ENCODE results near the gene FAM163A.
"Not testable (repeated sequence)": the region's sequence is repeated elsewhere in the genome, so short reads cannot be mapped to it uniquely, and the experiment has no call there.

Gene FAM163A

DNA sequence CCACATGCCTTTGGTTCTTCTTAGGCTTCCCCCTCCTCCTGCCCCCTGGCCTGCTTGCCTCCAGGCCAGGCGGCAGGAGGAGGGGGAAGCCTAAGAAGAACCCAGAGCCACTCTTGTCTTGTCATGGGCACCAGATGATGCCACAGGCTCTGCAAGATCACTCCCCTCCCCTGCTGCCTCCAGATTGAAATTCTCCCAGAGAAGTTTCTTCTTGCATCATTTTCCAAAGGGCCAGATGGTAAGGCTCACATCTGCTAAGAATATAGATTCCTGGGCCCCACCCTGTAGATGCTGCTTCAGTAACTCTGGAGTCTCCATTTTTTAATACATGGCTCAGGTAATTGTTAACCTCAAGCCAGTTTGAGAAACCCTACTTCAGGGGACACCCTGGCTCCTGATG, 60.8 kb downstream of the FAM163A start:
- Histone ChIP-seq H3K9ac (ENCODE audit: low read depth, low read length, poor library complexity, severe bottlenecking) (no peak overlapping the region), H3F3A (ENCODE audit: low read depth) (no peaks in the 10 kb centered on the region), H3K4me3 (ENCODE audit: low read length, poor library complexity, severe bottlenecking) (no peak overlapping the region), H4K20me1 (ENCODE audit: insufficient read depth, low read length, poor library complexity, severe bottlenecking) (no peaks in the 10 kb centered on the region), H3K9me3 (ENCODE audit: insufficient read depth, low read depth, low read length) (no peaks in the 10 kb centered on the region), H3K4me2 (ENCODE audit: low read depth, low read length, poor library complexity, severe bottlenecking) (no peak overlapping the region), H3K9me2 (replicated peaks; ENCODE audit: low read depth, low read length) (no peaks in the 10 kb centered on the region), H3K4me1 (ENCODE audit: insufficient read depth, low read length, poor library complexity, severe bottlenecking) (peaks cover 7% of the 10 kb centered on the region), H2AFZ (ENCODE audit: low read length) (no peak overlapping the region), H3K27me3 (ENCODE audit: insufficient read depth, low read length, poor library complexity, severe bottlenecking) (no peaks in the 10 kb centered on the region), H3K36me3 (ENCODE audit: insufficient read depth, low read length) (no peaks in the 10 kb centered on the region), H3K79me2 (ENCODE audit: insufficient read depth, low read length) (no peaks in the 10 kb centered on the region)
- TF ChIP-seq EZH2phosphoT487 (IDR thresholded peaks at IDR 0.05; ENCODE audit: borderline replicate concordance) (no peak), CTCF (conservative IDR thresholded peaks at IDR 0.05; ENCODE audit: low read length) (no peak)

GRCh38 chr1:179804417-179804816, 61.3 kb downstream of the FAM163A start:
- not testable (repeated sequence) for H3K36me3 ChIP-seq (ENCODE audit: insufficient read depth, low read length); H3K9me2 ChIP-seq (replicated peaks; ENCODE audit: low read depth, low read length); H3K79me2 ChIP-seq (ENCODE audit: insufficient read depth, low read length); H3K4me2 ChIP-seq (ENCODE audit: low read depth, low read length, poor library complexity, severe bottlenecking); H3K4me1 ChIP-seq (ENCODE audit: insufficient read depth, low read length, poor library complexity, severe bottlenecking); H4K20me1 ChIP-seq (ENCODE audit: insufficient read depth, low read length, poor library complexity, severe bottlenecking); H3K4me3 ChIP-seq (ENCODE audit: low read length, poor library complexity, severe bottlenecking); H3K9ac ChIP-seq (ENCODE audit: low read depth, low read length, poor library complexity, severe bottlenecking); H3K9me3 ChIP-seq (ENCODE audit: insufficient read depth, low read depth, low read length); H3K27me3 ChIP-seq (ENCODE audit: insufficient read depth, low read length, poor library complexity, severe bottlenecking); H2AFZ ChIP-seq (ENCODE audit: low read length); H3F3A ChIP-seq (ENCODE audit: low read depth)

GRCh38 chr1:179805291-179806195, 62.5 kb downstream of the FAM163A start:
- Histone ChIP-seq H3K9me3 (ENCODE audit: insufficient read depth, low read depth, low read length) (no peaks in the 10 kb centered on the region), H4K20me1 (ENCODE audit: insufficient read depth, low read length, poor library complexity, severe bottlenecking) (no peaks in the 10 kb centered on the region), H3K9ac (ENCODE audit: low read depth, low read length, poor library complexity, severe bottlenecking) (no peak overlapping the region), H3K4me2 (ENCODE audit: low read depth, low read length, poor library complexity, severe bottlenecking) (no peak overlapping the region), H3K79me2 (ENCODE audit: insufficient read depth, low read length) (no peaks in the 10 kb centered on the region), H2AFZ (ENCODE audit: low read length) (no peak overlapping the region), H3F3A (ENCODE audit: low read depth) (no peaks in the 10 kb centered on the region), H3K4me3 (ENCODE audit: low read length, poor library complexity, severe bottlenecking) (no peak overlapping the region), H3K9me2 (replicated peaks; ENCODE audit: low read depth, low read length) (no peaks in the 10 kb centered on the region), H3K27me3 (ENCODE audit: insufficient read depth, low read length, poor library complexity, severe bottlenecking) (no peaks in the 10 kb centered on the region), H3K36me3 (ENCODE audit: insufficient read depth, low read length) (no peaks in the 10 kb centered on the region), H3K4me1 (ENCODE audit: insufficient read depth, low read length, poor library complexity, severe bottlenecking) (peaks cover 7% of the 10 kb centered on the region)
- TF ChIP-seq EZH2phosphoT487 (IDR thresholded peaks at IDR 0.05; ENCODE audit: borderline replicate concordance), result no peak
- no peak for TF ChIP-seq CTCF (conservative IDR thresholded peaks at IDR 0.05; ENCODE audit: low read length)

- Histone ChIP-seq H3K9ac (ENCODE audit: low read depth, low read length, poor library complexity, severe bottlenecking) (no peak overlapping the region), H3K4me2 (ENCODE audit: low read depth, low read length, poor library complexity, severe bottlenecking) (no peak overlapping the region), H2AFZ (ENCODE audit: low read length) (no peak overlapping the region), H3K9me2 (replicated peaks; ENCODE audit: low read depth, low read length) (no peaks in the 10 kb centered on the region), H3K9me3 (ENCODE audit: insufficient read depth, low read depth, low read length) (no peaks in the 10 kb centered on the region), H3K4me3 (ENCODE audit: low read length, poor library complexity, severe bottlenecking) (no peak overlapping the region), H3K4me1 (ENCODE audit: insufficient read depth, low read length, poor library complexity, severe bottlenecking) (peaks cover 7% of the 10 kb centered on the region), H3F3A (ENCODE audit: low read depth) (no peaks in the 10 kb centered on the region), H4K20me1 (ENCODE audit: insufficient read depth, low read length, poor library complexity, severe bottlenecking) (no peaks in the 10 kb centered on the region), H3K79me2 (ENCODE audit: insufficient read depth, low read length) (no peaks in the 10 kb centered on the region), H3K27me3 (ENCODE audit: insufficient read depth, low read length, poor library complexity, severe bottlenecking) (no peaks in the 10 kb centered on the region), H3K36me3 (ENCODE audit: insufficient read depth, low read length) (no peaks in the 10 kb centered on the region)
- TF ChIP-seq EZH2phosphoT487 (IDR thresholded peaks at IDR 0.05; ENCODE audit: borderline replicate concordance) (no peak), CTCF (conservative IDR thresholded peaks at IDR 0.05; ENCODE audit: low read length) (no peak)
These were observed 63.2 kb downstream of the FAM163A start for GRCh38 chr1:179806333-179806732.
